ENCODE results near the gene CELA2A.
"Not testable (repeated sequence)": the region's sequence is repeated elsewhere in the genome, so short reads cannot be mapped to it uniquely, and the experiment has no call there.

CELA2A gene

DNA sequence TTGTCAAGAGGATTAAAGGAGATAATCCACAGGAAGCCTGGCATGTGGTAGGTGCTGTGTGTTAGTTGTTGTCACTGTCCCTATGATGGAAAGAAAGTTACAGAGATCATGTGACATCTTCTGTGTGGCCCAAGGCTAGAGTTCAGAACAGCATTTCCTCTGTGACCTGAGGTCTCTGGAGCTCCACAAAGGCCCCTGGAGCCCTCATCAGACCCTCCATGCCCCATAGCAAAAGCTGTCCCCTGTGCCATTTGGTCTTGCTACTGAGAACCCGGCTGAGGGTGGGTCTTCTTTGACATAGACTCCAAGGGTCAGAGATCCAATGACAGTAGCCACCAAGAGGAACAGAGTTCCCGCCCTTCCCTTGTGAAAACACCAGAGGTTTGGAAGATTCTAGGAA lies 27.4 kb downstream of the CELA2A start:
- no peaks in the 10 kb centered on the region for H3K9me2 ChIP-seq (replicated peaks; ENCODE audit: low read depth, low read length)
- no peaks in the 10 kb centered on the region for H3K79me2 ChIP-seq (ENCODE audit: insufficient read depth, low read length)
- no peak overlapping the region for H2AFZ ChIP-seq (ENCODE audit: low read length)
- H3K27me3 ChIP-seq (ENCODE audit: insufficient read depth, low read length, poor library complexity, severe bottlenecking), result no peaks in the 10 kb centered on the region
- TF ChIP-seq EZH2phosphoT487 (IDR thresholded peaks at IDR 0.05; ENCODE audit: borderline replicate concordance), result no peak
- TF ChIP-seq, protein P1, sequence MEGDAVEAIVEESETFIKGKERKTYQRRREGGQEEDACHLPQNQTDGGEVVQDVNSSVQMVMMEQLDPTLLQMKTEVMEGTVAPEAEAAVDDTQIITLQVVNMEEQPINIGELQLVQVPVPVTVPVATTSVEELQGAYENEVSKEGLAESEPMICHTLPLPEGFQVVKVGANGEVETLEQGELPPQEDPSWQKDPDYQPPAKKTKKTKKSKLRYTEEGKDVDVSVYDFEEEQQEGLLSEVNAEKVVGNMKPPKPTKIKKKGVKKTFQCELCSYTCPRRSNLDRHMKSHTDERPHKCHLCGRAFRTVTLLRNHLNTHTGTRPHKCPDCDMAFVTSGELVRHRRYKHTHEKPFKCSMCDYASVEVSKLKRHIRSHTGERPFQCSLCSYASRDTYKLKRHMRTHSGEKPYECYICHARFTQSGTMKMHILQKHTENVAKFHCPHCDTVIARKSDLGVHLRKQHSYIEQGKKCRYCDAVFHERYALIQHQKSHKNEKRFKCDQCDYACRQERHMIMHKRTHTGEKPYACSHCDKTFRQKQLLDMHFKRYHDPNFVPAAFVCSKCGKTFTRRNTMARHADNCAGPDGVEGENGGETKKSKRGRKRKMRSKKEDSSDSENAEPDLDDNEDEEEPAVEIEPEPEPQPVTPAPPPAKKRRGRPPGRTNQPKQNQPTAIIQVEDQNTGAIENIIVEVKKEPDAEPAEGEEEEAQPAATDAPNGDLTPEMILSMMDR (conservative IDR thresholded peaks at IDR 0.05; ENCODE audit: low read length), result no peak
- H3K9ac ChIP-seq (ENCODE audit: low read depth, low read length, poor library complexity, severe bottlenecking), result no peak overlapping the region
- H3K4me3 ChIP-seq (ENCODE audit: low read length, poor library complexity, severe bottlenecking), result no peak overlapping the region
- no peaks in the 10 kb centered on the region for H3K36me3 ChIP-seq (ENCODE audit: insufficient read depth, low read length)
- H3F3A ChIP-seq (ENCODE audit: low read depth), result no peaks in the 10 kb centered on the region
- H4K20me1 ChIP-seq (ENCODE audit: insufficient read depth, low read length, poor library complexity, severe bottlenecking), result no peaks in the 10 kb centered on the region
- H3K4me1 ChIP-seq (ENCODE audit: insufficient read depth, low read length, poor library complexity, severe bottlenecking), result no peaks in the 10 kb centered on the region
- no peak overlapping the region for H3K4me2 ChIP-seq (ENCODE audit: low read depth, low read length, poor library complexity, severe bottlenecking)
- H3K9me3 ChIP-seq (ENCODE audit: insufficient read depth, low read depth, low read length), result no peaks in the 10 kb centered on the region

DNA sequence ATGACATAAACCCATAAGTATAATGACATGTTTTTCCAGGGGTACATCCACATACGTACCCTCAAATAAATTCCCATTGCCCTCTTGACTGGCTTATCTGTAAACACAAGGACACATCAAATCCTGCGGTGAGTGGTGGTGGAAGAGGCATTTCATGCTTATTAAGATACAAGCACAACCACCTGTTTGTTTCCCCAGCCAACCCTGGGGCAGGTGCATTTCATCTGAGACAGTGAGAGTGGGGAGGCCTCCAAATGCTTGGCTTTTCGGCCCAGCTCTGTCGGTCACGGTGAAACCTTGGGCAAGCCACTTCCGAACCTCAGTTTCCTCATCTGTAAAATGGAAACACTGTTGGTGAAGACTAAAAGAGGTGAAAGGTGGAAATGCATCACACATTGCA lies 27.9 kb downstream of the CELA2A start:
- H3K79me2 ChIP-seq (ENCODE audit: insufficient read depth, low read length); H3K9ac ChIP-seq (ENCODE audit: low read depth, low read length, poor library complexity, severe bottlenecking); H3K36me3 ChIP-seq (ENCODE audit: insufficient read depth, low read length); H3K9me2 ChIP-seq (replicated peaks; ENCODE audit: low read depth, low read length); H4K20me1 ChIP-seq (ENCODE audit: insufficient read depth, low read length, poor library complexity, severe bottlenecking); H3K4me2 ChIP-seq (ENCODE audit: low read depth, low read length, poor library complexity, severe bottlenecking); H3K9me3 ChIP-seq (ENCODE audit: insufficient read depth, low read depth, low read length); H3K4me1 ChIP-seq (ENCODE audit: insufficient read depth, low read length, poor library complexity, severe bottlenecking); H3K27me3 ChIP-seq (ENCODE audit: insufficient read depth, low read length, poor library complexity, severe bottlenecking); H2AFZ ChIP-seq (ENCODE audit: low read length); H3K4me3 ChIP-seq (ENCODE audit: low read length, poor library complexity, severe bottlenecking); H3F3A ChIP-seq (ENCODE audit: low read depth): not testable (repeated sequence)

DNA sequence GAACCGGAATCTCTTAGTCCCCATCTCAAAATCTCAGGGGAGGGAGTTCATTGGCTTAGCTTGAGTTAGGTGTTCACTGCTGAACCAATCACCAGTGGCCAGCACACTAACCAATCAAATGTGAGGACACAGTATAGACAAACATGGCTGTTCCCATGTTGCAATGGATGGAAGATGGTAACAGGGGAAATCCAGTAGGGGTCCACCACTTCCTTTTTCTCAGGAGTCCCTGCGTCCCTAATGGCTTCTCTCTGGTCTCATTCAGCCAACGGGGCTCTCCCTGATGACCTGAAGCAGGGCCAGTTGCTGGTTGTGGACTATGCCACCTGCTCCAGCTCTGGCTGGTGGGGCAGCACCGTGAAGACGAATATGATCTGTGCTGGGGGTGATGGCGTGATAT lies 29.1 kb downstream of the CELA2A start:
- Histone ChIP-seq H3F3A (ENCODE audit: low read depth) (no peaks in the 10 kb centered on the region), H3K36me3 (ENCODE audit: insufficient read depth, low read length) (no peaks in the 10 kb centered on the region), H3K4me1 (ENCODE audit: insufficient read depth, low read length, poor library complexity, severe bottlenecking) (peaks cover 2% of the 10 kb centered on the region), H3K27me3 (ENCODE audit: insufficient read depth, low read length, poor library complexity, severe bottlenecking) (no peaks in the 10 kb centered on the region), H3K9me3 (ENCODE audit: insufficient read depth, low read depth, low read length) (no peaks in the 10 kb centered on the region), H3K4me3 (ENCODE audit: low read length, poor library complexity, severe bottlenecking) (no peak overlapping the region), H3K79me2 (ENCODE audit: insufficient read depth, low read length) (no peaks in the 10 kb centered on the region), H3K4me2 (ENCODE audit: low read depth, low read length, poor library complexity, severe bottlenecking) (no peak overlapping the region), H2AFZ (ENCODE audit: low read length) (no peak overlapping the region), H3K9me2 (replicated peaks; ENCODE audit: low read depth, low read length) (no peaks in the 10 kb centered on the region), H4K20me1 (ENCODE audit: insufficient read depth, low read length, poor library complexity, severe bottlenecking) (no peaks in the 10 kb centered on the region), H3K9ac (ENCODE audit: low read depth, low read length, poor library complexity, severe bottlenecking) (no peak overlapping the region)
- TF ChIP-seq, protein P1 (conservative IDR thresholded peaks at IDR 0.05; ENCODE audit: low read length), result no peak
- TF ChIP-seq EZH2phosphoT487 (IDR thresholded peaks at IDR 0.05; ENCODE audit: borderline replicate concordance), result no peak

DNA sequence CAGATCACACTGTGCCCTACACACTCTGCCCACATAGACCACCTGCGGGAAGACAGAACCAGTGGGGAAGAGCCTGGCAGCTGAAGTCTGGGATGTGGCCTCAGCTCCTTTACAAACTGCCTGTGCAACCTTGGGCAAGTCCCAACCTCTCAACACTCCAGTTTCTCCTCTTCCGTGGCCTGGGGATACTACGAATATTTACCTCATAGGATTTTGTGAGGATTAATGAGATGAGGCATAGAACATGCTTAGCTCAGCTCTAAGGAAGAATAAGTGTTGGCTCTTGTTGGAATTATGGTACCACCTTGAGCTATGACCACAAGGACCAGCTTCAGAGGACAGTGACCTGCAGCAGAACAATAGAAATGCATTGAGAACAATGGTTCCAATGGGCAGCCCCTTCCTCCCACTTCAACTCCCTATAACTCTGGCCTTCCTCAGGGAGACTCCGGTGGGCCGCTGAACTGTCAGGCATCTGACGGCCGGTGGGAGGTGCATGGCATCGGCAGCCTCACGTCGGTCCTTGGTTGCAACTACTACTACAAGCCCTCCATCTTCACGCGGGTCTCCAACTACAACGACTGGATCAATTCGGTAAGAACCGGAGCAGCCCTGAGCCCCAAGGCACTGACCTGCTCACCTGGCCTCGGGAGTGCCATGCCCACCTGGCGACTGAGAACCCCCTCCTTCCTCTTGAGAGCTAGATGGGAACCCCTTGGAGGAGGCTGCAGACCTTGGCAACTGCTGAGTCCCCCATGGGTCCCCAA lies 30.5 kb downstream of the CELA2A start:
- not testable (repeated sequence) for H4K20me1 ChIP-seq (ENCODE audit: insufficient read depth, low read length, poor library complexity, severe bottlenecking); H3K9me3 ChIP-seq (ENCODE audit: insufficient read depth, low read depth, low read length); H3K4me3 ChIP-seq (ENCODE audit: low read length, poor library complexity, severe bottlenecking); H3K79me2 ChIP-seq (ENCODE audit: insufficient read depth, low read length); H3K9ac ChIP-seq (ENCODE audit: low read depth, low read length, poor library complexity, severe bottlenecking); H3K27me3 ChIP-seq (ENCODE audit: insufficient read depth, low read length, poor library complexity, severe bottlenecking); H3K4me2 ChIP-seq (ENCODE audit: low read depth, low read length, poor library complexity, severe bottlenecking); H3K36me3 ChIP-seq (ENCODE audit: insufficient read depth, low read length); H2AFZ ChIP-seq (ENCODE audit: low read length); H3K9me2 ChIP-seq (replicated peaks; ENCODE audit: low read depth, low read length); H3F3A ChIP-seq (ENCODE audit: low read depth)
- peaks cover 15% of the 10 kb centered on the region for H3K4me1 ChIP-seq (ENCODE audit: insufficient read depth, low read length, poor library complexity, severe bottlenecking)
